IPS-18a (cell line): ENCODE data around the gene WWC1.
"Not testable (repeated sequence)": the region's sequence is repeated elsewhere in the genome, so short reads cannot be mapped to it uniquely, and the experiment has no call there.

ENCODE experiments used
- H3K27ac ChIP-seq: one replicate; pipeline ENCODE4 v1.5.1; 2013; ENCODE audit warnings: low read length
- H3K27me3 ChIP-seq: one replicate; pipeline ENCODE4 v1.6.1; 2013; ENCODE audit warnings: mild to moderate bottlenecking, low read length; ENCODE audit not compliant: control insufficient read depth, insufficient read depth
- H3K36me3 ChIP-seq: one replicate; pipeline ENCODE4 v1.6.1; 2013; ENCODE audit warnings: low read depth, low read length; ENCODE audit not compliant: control insufficient read depth
- H3K4me1 ChIP-seq: one replicate; pipeline ENCODE4 v1.6.1; 2013; ENCODE audit warnings: low read depth, low read length; ENCODE audit not compliant: control insufficient read depth
- H3K4me3 ChIP-seq: one replicate; pipeline ENCODE4 v1.5.1; 2013; ENCODE audit warnings: low read length
- H3K9ac ChIP-seq: one replicate; pipeline ENCODE4 v1.6.1; 2013; ENCODE audit warnings: mild to moderate bottlenecking, low read length, moderate library complexity
- H3K9me3 ChIP-seq: one replicate; pipeline ENCODE4 v1.6.1; 2013; ENCODE audit warnings: low read depth, low read length; ENCODE audit not compliant: control insufficient read depth

The WWC1 gene

DNA sequence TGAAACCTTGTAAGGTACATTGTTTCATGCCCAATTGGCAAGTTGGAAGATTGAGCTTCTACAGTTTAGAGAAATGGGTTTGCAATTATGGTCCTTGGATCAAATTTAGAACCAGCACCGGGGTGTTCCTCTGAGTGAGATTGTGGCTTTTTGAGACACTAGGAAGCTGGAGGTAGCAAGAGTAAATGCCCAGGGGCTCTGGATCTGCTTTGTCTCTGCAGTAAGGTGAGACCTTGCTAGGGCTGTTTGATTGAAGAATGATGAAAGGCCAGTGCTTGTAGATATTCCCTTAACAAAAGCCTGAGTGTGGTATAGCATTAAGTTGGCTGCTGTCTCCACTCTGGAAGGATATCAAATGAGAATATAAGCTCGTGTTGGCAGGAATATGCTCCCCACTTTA, 36.0 kb downstream of the WWC1 start:
- Histone ChIP-seq H3K4me1 (peaks cover 29% of the 10 kb centered on the region), H3K27me3 (no peaks in the 10 kb centered on the region), H3K27ac (no peak overlapping the region), H3K36me3 (no peaks in the 10 kb centered on the region), H3K9me3 (no peaks in the 10 kb centered on the region), H3K9ac (no peak overlapping the region), H3K4me3 (no peak overlapping the region)

DNA sequence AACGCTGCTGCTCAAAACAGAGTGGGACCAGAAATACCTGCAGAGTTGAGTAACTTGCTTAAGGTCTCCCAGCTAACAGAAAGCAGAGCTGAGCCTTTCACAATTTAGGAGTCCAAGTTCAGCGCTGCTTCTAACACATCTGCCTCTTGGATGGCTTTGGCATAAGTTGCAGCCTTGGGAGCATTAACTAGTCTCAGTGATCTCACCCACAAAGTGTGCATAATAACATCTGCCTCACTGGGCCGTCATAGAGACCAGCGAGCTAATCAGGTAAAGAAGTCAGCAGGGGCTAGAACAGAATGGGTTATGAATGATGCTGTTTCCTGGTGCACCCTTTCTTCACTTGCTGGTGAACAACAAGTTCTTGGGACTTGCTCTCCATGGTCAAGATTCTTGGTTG, 36.5 kb downstream of the WWC1 start:
- Histone ChIP-seq H3K27ac (no peak overlapping the region), H3K36me3 (no peaks in the 10 kb centered on the region), H3K9ac (no peak overlapping the region), H3K4me1 (peaks cover 30% of the 10 kb centered on the region), H3K27me3 (no peaks in the 10 kb centered on the region), H3K4me3 (no peak overlapping the region), H3K9me3 (no peaks in the 10 kb centered on the region)

DNA sequence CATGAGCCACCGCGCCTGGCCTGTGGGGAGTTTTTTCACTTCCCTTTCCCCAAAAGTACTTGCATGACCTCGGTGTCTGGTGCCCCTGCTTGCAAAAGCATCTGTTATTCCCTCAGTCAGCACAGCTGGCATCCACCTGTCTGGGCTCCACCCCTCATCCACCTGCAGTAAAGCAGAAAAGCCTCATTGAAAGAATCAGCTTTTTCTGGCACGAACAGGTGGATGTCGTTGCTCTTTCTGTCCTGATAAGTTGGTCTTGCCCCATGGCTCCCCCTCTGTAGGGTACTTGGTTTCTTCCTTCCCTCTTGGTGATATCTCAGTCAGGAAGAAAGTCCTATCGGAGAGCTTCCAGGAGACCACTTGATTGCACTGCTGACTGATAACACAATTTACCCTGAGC, 37.4 kb downstream of the WWC1 start:
- no peaks in the 10 kb centered on the region for H3K27me3 ChIP-seq
- H3K9ac ChIP-seq = peak overlapping the region; percentile 3
- H3K9me3 ChIP-seq = no peaks in the 10 kb centered on the region
- peak overlapping the region; percentile 32 for H3K4me3 ChIP-seq
- H3K36me3 ChIP-seq = no peaks in the 10 kb centered on the region
- no peak overlapping the region for H3K27ac ChIP-seq
- peaks cover 38% of the 10 kb centered on the region for H3K4me1 ChIP-seq

DNA sequence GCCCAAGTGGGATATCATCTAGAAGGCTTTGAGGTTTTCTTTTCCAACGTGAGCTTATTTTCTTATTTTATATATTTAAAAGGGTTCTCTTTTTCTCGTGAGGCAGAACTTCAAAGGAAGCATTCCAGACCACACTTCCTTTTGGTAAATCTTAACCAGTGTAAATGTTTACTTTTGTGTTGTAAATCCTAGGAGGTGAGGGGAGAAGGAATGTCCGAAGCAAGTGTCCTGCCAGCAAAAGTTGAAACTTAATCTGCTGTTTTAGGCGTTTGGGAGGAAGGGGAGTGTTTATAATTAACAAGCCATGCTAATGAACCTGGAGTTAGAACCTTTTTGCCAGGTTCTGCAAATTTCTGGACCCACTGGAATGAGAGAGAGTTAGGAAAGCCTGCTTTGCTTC, 37.9 kb downstream of the WWC1 start:
- Histone ChIP-seq H3K4me1 (peaks cover 43% of the 10 kb centered on the region), H3K4me3 (peak overlapping the region; percentile 32), H3K9ac (peak overlapping the region; percentile 3), H3K36me3 (no peaks in the 10 kb centered on the region), H3K27ac (peak overlapping the region; percentile 42), H3K27me3 (no peaks in the 10 kb centered on the region), H3K9me3 (no peaks in the 10 kb centered on the region)

DNA sequence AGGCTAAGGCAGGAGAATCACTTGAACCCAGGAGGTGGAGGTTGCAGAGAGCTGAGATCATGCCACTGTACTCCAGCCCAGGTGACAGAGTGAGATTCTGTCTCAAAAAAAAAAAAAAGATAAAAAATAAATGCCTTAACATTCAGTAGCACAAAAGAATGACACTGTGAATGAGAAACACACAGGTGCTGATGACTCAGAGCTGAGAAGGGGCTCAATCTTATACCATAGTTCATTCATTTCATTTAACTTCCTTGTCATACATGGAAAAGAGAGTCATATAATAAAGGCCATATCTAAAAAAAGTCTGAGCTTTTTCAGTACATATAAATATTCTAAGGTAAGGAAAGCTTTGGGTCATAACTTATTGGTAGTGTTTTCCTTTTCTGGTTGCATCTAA, 40.6 kb downstream of the WWC1 start:
- Histone ChIP-seq H3K9me3 (no peaks in the 10 kb centered on the region), H3K36me3 (no peaks in the 10 kb centered on the region), H3K27ac (no peak overlapping the region), H3K27me3 (no peaks in the 10 kb centered on the region), H3K9ac (no peak overlapping the region), H3K4me3 (no peak overlapping the region), H3K4me1 (peaks cover 57% of the 10 kb centered on the region)

DNA sequence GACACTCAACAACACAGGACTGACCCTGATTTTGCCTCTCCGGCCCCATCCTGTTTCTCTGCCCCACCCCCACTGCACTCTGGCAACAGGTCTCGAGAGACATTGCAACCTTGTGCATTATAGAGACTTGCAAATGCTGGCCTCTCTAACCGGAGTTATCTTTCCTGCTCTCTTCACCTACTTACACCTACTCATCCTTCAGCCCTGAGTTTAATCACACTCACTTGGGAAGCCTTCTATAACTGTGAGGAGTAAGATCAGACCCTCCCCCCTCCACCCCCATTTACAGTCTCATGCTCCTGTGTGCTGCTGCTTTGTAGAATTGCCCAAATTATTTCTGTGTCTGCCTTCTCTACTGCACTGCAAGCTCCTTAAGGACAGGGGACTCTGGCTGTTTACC, 42.8 kb downstream of the WWC1 start:
- H3K9me3 ChIP-seq = no peaks in the 10 kb centered on the region
- no peaks in the 10 kb centered on the region for H3K36me3 ChIP-seq
- peaks cover 46% of the 10 kb centered on the region for H3K4me1 ChIP-seq
- H3K4me3 ChIP-seq = no peak overlapping the region
- peak overlapping the region; percentile 29 for H3K9ac ChIP-seq
- no peaks in the 10 kb centered on the region for H3K27me3 ChIP-seq
- peak overlapping the region; percentile 81 for H3K27ac ChIP-seq

DNA sequence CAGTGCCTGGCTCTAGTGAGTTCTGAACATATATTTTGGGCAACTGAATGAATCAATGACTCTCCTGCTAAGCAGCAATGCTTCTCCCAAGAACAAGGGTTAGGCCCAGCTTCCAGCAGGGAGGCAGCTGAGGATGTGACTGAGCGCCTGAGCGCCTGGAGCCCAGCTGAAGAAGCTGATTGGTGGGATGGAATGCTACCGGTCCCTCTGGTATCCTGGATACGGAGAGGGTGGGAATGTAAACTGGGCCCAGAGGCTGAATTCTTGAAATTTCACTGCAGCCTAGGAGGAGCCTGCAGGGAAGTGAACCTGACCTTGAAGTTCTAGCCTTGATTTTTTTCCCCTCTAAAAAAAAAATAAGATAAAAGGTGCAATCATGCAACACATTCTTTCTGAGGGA, 43.2 kb downstream of the WWC1 start:
- Histone ChIP-seq H3K36me3 (no peaks in the 10 kb centered on the region), H3K27me3 (no peaks in the 10 kb centered on the region), H3K9me3 (no peaks in the 10 kb centered on the region), H3K27ac (peak overlapping the region; percentile 81), H3K4me1 (peaks cover 45% of the 10 kb centered on the region), H3K9ac (peak overlapping the region; percentile 31), H3K4me3 (no peak overlapping the region)

DNA sequence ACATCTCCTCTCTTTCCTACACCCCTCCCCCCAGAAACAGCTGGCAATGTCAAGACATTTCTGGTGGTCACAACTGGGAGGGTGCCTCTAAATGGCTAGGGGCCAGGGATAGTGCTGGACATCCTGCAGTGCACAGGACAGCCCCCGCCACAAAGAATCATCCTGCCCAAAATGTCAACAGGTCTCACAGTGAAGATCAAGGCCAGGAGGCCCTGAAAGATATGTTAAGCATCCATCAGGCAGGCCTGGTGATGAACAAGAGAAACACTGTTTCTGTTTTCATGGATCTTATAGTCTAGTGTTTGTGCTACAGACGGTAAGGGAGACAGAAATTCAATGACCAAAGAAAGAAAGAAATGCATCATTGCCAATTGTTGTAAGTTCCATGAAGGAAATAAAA, 45.9 kb downstream of the WWC1 start:
- Histone ChIP-seq H3K4me1 (peaks cover 32% of the 10 kb centered on the region), H3K9ac (no peak overlapping the region), H3K9me3 (no peaks in the 10 kb centered on the region), H3K27ac (no peak overlapping the region), H3K4me3 (no peak overlapping the region), H3K27me3 (no peaks in the 10 kb centered on the region), H3K36me3 (no peaks in the 10 kb centered on the region)

DNA sequence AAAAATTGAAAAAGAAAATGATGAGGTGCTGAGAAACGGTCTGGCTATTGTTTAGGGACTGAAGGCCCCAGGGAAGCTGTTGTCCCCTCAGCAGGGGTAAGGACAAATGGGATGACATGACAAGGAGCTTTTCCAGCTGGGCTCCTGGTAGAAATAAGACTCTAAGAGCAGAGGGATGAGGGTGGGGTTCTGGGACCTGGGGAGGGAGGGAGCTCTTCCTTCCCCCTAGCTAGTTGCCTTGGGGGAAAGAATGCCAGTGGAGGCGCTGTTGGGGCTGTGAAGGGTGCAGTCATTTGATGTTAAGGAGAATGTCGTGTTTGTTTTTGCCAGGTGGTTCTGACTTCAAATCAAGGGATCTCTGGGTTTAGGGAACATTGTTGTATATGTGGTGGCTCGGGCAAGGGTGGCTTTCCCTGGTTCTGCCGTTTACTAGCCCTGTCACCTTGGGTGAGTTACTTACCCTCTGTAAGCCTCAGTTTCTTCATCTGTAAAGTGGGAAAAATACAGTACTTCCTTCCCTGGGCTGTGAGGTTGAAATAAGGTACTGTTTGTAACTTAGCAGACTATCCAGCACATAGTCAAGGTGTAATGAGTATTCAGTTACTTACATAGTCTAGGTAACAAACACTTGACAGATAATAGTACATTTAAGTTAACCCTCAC, 47.8 kb downstream of the WWC1 start:
- Histone ChIP-seq H3K9ac (no peak overlapping the region), H3K4me1 (peaks cover 22% of the 10 kb centered on the region), H3K9me3 (no peaks in the 10 kb centered on the region), H3K4me3 (no peak overlapping the region), H3K27ac (no peak overlapping the region), H3K27me3 (no peaks in the 10 kb centered on the region), H3K36me3 (no peaks in the 10 kb centered on the region)

DNA sequence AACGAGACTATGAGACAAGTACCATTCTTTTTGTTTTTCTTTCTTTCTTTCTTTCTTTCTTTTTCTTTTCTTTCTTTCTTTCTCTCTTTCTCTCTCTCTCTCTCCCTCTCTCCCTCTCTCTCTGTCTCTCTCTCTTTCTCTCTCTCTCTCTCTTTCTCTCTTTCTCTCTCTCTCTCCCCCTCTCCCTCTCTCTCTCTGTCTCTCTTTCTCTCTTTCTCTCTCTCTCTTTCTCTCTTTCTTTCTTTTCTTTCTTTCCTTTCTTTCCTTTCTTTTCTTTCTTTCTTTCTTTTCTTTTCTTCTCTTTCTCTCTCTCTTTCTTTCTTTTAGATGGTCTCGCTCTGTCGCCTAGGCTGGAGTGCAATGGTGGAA, 48.3 kb downstream of the WWC1 start:
- H3K9ac ChIP-seq, H3K4me3 ChIP-seq, H3K36me3 ChIP-seq, H3K27me3 ChIP-seq, H3K27ac ChIP-seq, H3K9me3 ChIP-seq: not testable (repeated sequence)
- peaks cover 21% of the 10 kb centered on the region for H3K4me1 ChIP-seq

DNA sequence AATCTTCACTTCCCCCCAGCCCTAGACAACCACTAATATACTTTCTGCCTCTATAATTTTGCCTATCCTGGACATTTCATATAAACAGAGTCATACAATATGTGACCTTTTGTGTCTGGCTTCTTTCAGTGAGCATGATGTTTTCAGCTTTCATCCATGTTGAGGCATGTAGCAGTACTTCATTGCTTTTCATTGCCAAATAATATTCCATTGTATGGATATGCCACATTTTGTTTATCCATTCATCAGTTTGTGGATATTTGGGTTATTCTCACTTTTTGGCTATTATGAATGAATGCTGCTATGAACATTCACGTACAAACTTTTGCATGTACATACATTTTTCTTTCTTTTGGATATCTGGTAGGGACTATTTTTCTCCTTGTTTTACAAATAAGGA, 49.0 kb downstream of the WWC1 start:
- Histone ChIP-seq H3K27ac (no peak overlapping the region), H3K9me3 (no peaks in the 10 kb centered on the region), H3K27me3 (no peaks in the 10 kb centered on the region), H3K4me1 (peaks cover 16% of the 10 kb centered on the region), H3K36me3 (no peaks in the 10 kb centered on the region), H3K9ac (no peak overlapping the region), H3K4me3 (no peak overlapping the region)

DNA sequence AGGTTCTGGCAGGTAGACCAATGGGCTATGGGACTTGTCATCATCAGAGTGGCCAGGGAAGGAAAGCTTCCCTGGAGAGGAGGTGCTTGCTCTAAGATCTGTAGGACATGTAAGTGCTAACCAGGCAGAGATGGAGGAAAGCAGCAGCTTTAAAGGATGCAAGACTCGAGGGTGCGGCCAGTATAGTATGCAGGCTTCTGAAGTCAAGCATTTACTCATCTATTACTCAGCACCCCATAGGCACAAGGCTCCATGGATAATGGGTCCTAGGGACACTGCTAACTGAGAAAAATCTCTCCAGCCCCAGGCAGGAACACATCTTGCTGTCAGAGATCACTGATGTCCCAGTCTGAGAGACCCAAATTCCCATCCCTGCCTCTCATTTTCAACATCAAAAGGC, 49.7 kb downstream of the WWC1 start:
- Histone ChIP-seq H3K4me1 (peaks cover 19% of the 10 kb centered on the region), H3K4me3 (no peak overlapping the region), H3K36me3 (no peaks in the 10 kb centered on the region), H3K27me3 (no peaks in the 10 kb centered on the region), H3K9ac (no peak overlapping the region), H3K27ac (no peak overlapping the region), H3K9me3 (no peaks in the 10 kb centered on the region)
